Ascending aorta (tissue), 2 donors: ENCODE measurements around the gene BACE2. TPM values are rescaled to one million over a fixed set of nuclear protein-coding genes. Genes with fewer than 3 reads are reported as not detected.

Source experiments
- DNase-seq, 2 donors: peaks; one replicate each; pipeline ENCODE4 v3.0.0-alpha.2; 2019; ENCODE audit warnings: low spot score in 2 of 2
- H3K27ac ChIP-seq, 2 donors: fragments of 200-600 bp; sonication (generic); one replicate each; pipeline ENCODE4 v1.5.1; 2016 to 2017; ENCODE audit warnings: mild to moderate bottlenecking in 1 of 2
- H3K27me3 ChIP-seq: fragments of 200-600 bp; sonication (generic); one replicate; pipeline ENCODE4 v1.5.1; 2017
- H3K36me3 ChIP-seq, 2 donors: fragments of 200-600 bp; sonication (generic); one replicate each; pipeline ENCODE4 v1.5.1; 2016
- H3K4me1 ChIP-seq, 2 donors: fragments of 200-600 bp; sonication (generic); one replicate each; pipeline ENCODE4 v1.5.1; 2016 to 2017; ENCODE audit warnings: mild to moderate bottlenecking in 1 of 2
- H3K4me3 ChIP-seq, 2 donors: fragments of 200-600 bp; sonication (generic); one replicate each; pipeline ENCODE4 v1.5.1; 2016 to 2017; ENCODE audit warnings: mild to moderate bottlenecking in 1 of 2
- H3K9me3 ChIP-seq, 2 donors: fragments of 200-600 bp; sonication (generic); one replicate each; pipeline ENCODE4 v1.5.1; 2016
- CTCF ChIP-seq, 3 experiments: fragments of 200-600 bp in 2 of 3; fragments of 450-650 bp in 1 of 3; sonication (generic) in 2 of 3; IDR thresholded peaks; one replicate each; pipeline ENCODE4 v1.5.1; 2016 to 2019; ENCODE audit warnings: antibody characterized with exemption in 3 of 3, mild to moderate bottlenecking in 1 of 3, moderate library complexity in 1 of 3
- intact Hi-C: fragments of 100-400 bp; cut with DNase I; formaldehyde crosslinking; loops from one replicate; pipeline ENCODE4 v1.15.1; 2023
- total RNA-seq: library from RNA; depleted of rRNA; stranded (reverse); fragments of >200 nt; gene quantifications from one replicate; pipeline ENCODE4 v1.1.0, GENCODE V29; 2016

BACE2 gene
- total RNA-seq, 1 donor from 2014 or later: 151 TPM

DNA sequence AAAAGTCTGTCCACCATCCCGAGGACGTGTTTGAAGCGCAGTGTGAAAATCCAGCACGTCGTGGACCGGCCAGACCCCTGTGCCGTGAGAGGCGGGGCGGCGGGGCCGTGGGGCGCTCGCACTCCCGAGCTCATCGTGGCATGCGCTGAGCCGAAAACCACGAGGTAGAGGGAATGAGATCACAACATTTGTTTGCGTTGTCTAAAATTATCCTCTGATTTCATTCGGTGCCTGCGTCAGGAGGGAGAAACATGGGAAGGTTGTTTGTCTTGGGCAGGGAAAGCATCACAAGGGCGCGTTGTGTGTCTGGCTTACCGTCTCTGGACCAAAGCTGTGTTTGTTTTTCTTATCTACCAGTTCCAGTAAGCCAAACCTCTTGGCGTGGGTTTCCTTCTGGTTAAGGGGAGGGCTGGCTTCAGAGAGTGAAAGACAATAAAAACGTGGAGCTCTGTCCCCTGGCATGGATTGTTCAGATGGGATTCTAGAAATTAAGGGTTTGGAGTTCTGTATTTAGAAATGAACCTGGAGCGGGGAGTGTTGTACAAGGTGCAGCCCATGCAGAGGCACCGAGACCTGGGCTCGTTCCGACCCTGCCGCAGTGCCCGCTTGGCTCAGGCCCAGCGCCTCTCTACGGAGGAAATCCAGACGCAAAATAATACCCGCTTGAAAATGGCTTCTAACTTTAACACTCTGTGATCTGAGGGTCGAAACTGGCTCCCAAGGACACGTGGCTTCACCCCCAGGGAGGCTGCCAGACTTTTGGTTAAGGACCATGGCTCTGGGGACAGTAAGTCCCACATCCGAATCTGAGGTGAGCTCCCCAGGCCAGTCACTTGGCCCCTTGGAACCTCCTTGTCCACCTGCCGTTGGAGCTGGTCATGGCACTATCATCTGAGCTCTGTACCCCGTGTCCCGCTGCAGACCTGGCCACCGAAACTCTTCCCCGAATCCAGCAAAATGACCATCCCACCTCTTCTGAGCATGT is 79.9 kb downstream of the BACE2 start:
- Histone ChIP-seq H3K27ac (peak overlapping the region; percentile 85 to 92), H3K36me3 (peaks cover 13 to 27% of the 10 kb centered on the region in 2 donors)
- no peak for TF ChIP-seq CTCF (IDR thresholded peaks at IDR 0.05)

DNA sequence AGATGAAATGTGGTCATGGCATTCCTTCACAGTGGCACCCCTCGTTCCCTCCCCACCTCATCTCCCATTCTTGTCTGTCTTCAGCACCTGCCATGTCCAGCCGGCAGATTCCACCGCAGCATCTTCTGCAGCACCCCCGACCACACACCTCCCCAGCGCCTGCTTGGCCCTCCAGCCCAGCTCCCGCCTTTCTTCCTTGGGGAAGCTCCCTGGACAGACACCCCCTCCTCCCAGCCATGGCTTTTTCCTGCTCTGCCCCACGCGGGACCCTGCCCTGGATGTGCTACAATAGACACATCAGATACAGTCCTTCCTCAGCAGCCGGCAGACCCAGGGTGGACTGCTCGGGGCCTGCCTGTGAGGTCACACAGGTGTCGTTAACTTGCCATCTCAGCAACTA is 81.5 kb downstream of the BACE2 start:
- no peak for TF ChIP-seq CTCF (IDR thresholded peaks at IDR 0.05)
- peaks cover 25 to 43% of the 10 kb centered on the region in 2 donors for H3K4me1 ChIP-seq
- no peak for DNase-seq
- H3K27ac ChIP-seq: peak overlapping the region; percentile 85 to 92
- no peaks in the 10 kb centered on the region for H3K27me3 ChIP-seq
- intact Hi-C loops: loop anchor here (5.0 to 10.0 kb wide), 2 partner anchors 365 to 843 kb away; no protein-coding TSS in a partner anchor
- peaks cover 25 to 40% of the 10 kb centered on the region in 2 donors for H3K36me3 ChIP-seq
- peaks cover 0 to 6% of the 10 kb centered on the region in 2 donors for H3K9me3 ChIP-seq
- H3K4me3 ChIP-seq: no peak overlapping the region

More for the DNA sequence above, 79.9 kb downstream of the BACE2 start:
- intact Hi-C loops: loop anchor here (1.0 to 10.0 kb wide), 4 partner anchors 79 to 844 kb away; no protein-coding TSS in a partner anchor
- peaks cover 25 to 43% of the 10 kb centered on the region in 2 donors for H3K4me1 ChIP-seq
- H3K27me3 ChIP-seq: no peaks in the 10 kb centered on the region
- no peaks in the 10 kb centered on the region for H3K9me3 ChIP-seq
- H3K4me3 ChIP-seq: peak overlapping the region; percentile 36 to 45
- peak; percentile 78 to 94 for DNase-seq

- DNase-seq: peak in 1 of 2 donors; percentile 83
- no peaks in the 10 kb centered on the region for H3K27me3 ChIP-seq
- H3K9me3 ChIP-seq: peaks cover 0 to 6% of the 10 kb centered on the region in 2 donors
- no peak for TF ChIP-seq CTCF (IDR thresholded peaks at IDR 0.05)
- H3K27ac ChIP-seq: peak overlapping the region; percentile 85 to 92
- H3K36me3 ChIP-seq: peaks cover 28 to 48% of the 10 kb centered on the region in 2 donors
- no peak overlapping the region for H3K4me3 ChIP-seq
- intact Hi-C loops: loop anchor here (5.0 kb wide), 1 partner anchor 33 kb away; no protein-coding TSS in a partner anchor
- H3K4me1 ChIP-seq: peaks cover 25 to 43% of the 10 kb centered on the region in 2 donors
Observed at GRCh38 chr21:41250519-41250918, 82.6 kb downstream of the BACE2 start.

DNA sequence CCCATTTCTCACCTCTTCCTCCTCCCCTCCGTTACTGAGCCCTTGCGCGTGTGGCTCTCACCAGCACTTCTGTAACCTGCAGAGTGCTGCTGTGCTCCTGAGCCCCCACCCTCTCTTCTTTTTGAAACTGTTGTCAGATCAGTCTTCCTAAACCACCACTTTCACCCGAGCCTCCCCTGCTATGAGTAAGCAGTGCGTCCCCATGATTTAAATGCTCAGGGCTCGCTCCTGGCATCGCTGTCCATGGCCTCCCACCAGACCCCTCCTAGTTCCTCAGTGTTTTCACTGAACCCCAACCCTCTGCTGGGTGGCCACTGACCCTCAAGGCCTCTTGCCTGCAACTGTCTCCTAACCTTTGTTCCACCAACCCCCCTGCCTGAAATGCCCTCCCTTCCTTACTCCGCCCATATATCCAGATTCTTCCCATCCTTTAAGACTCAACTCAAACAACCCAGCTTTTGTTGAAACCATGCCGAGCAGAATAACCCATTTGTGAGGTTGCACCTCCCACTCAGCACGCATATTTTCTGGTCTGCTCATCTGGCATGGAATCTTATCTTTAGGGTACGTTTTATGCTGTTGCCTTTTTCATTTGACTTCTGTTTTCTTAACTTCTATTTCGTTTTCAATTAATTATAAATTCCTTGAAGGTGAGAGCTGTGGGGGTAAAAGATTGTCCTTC is 84.1 kb downstream of the BACE2 start:
- no peak overlapping the region for H3K4me3 ChIP-seq
- peak overlapping the region; percentile 85 to 92 for H3K27ac ChIP-seq
- H3K9me3 ChIP-seq: peaks cover 0 to 6% of the 10 kb centered on the region in 2 donors
- no peak for TF ChIP-seq CTCF (IDR thresholded peaks at IDR 0.05)
- H3K27me3 ChIP-seq: no peaks in the 10 kb centered on the region
- DNase-seq: no peak
- H3K36me3 ChIP-seq: peaks cover 37 to 57% of the 10 kb centered on the region in 2 donors
- intact Hi-C loops: loop anchor here (5.0 kb wide), 1 partner anchor 35 kb away; no protein-coding TSS in a partner anchor
- H3K4me1 ChIP-seq: peaks cover 21 to 31% of the 10 kb centered on the region in 2 donors

- H3K36me3 ChIP-seq: peaks cover 50 to 69% of the 10 kb centered on the region in 2 donors
Observed at GRCh38 chr21:41254090-41254700, 86.2 kb downstream of the BACE2 start.

More at GRCh38 chr21:41254090-41254700, 86.2 kb downstream of the BACE2 start:
- no peak for DNase-seq
- Histone ChIP-seq H3K4me3 (no peak overlapping the region), H3K27me3 (no peaks in the 10 kb centered on the region), H3K27ac (peak overlapping the region in 1 of 2 donors; percentile 5), H3K9me3 (peaks cover 0 to 6% of the 10 kb centered on the region in 2 donors), H3K4me1 (peaks cover 11 to 16% of the 10 kb centered on the region in 2 donors)
- TF ChIP-seq CTCF (IDR thresholded peaks at IDR 0.05): no peak
- intact Hi-C loops: loop anchor here (5.0 kb wide), 1 partner anchor 37 kb away; no protein-coding TSS in a partner anchor
